Subcutaneous adipose tissue (tissue), 4 donors: ENCODE data around the gene NUDT3. TPM values are rescaled to one million over a fixed set of nuclear protein-coding genes. Genes with fewer than 3 reads are reported as not detected.

ENCODE experiments used
- CTCF ChIP-seq: fragments of 450-650 bp; IDR thresholded peaks from one replicate; pipeline ENCODE4 v1.5.1; 2016; ENCODE audit warnings: low read depth, mild to moderate bottlenecking, control low read depth, antibody characterized with exemption, moderate library complexity
- total RNA-seq, 4 donors: library from RNA; depleted of rRNA; stranded (reverse); fragments of >200 nt; gene quantifications; one replicate each; pipeline ENCODE4 v1.1.0, GENCODE V29; 2016

The NUDT3 gene
- total RNA-seq, 4 donors from 2014 or later = 27.2 to 33.5 (median 30.5) TPM

GRCh38 chr6:34315780-34316179 lies 76.7 kb downstream of the NUDT3 start:
- TF ChIP-seq CTCF = no peak

GRCh38 chr6:34315256-34315655 lies 77.2 kb downstream of the NUDT3 start:
- TF ChIP-seq CTCF = no peak

- TF ChIP-seq CTCF = no peak
Observed at GRCh38 chr6:34312259-34312658, 80.2 kb downstream of the NUDT3 start.

GRCh38 chr6:34310817-34311216 lies 81.7 kb downstream of the NUDT3 start:
- TF ChIP-seq CTCF = no peak

GRCh38 chr6:34308483-34308882 lies 84.0 kb downstream of the NUDT3 start:
- no peak for TF ChIP-seq CTCF

- TF ChIP-seq CTCF = no peak
Observed at GRCh38 chr6:34305982-34306708, 86.3 kb downstream of the NUDT3 start.

- TF ChIP-seq CTCF = no peak
Observed at GRCh38 chr6:34305497-34305896, 87.0 kb downstream of the NUDT3 start.
